HEK293 (cell line): ENCODE data around the gene OR51S1.

Source experiments
- CTCF ChIA-PET: fragments of 350-600 bp; formaldehyde crosslinking; extraction: SDS; loops from one replicate; lab custom pipeline; 2021; ENCODE audit warnings: antibody characterized with exemption; lab: Yijun Ruan, JAX
- POLR2A ChIA-PET: fragments of 300-600 bp; formaldehyde crosslinking; extraction: SDS; loops from one replicate; lab custom pipeline; 2020; ENCODE audit warnings: antibody characterized with exemption, inconsistent platforms; lab: Yijun Ruan, JAX
- H3K27ac ChIP-seq: fragments of 200-500 bp; sonication (Bioruptor generic); 2 replicates; pipeline ENCODE4 v1.5.1; 2014; ENCODE audit warnings: low read depth, low read length, control low read depth, inconsistent platforms; ENCODE audit errors: extremely low read depth
- H3K36me3 ChIP-seq, 2 experiments: fragments of 200-500 bp in 1 of 2; sonication (Bioruptor generic) in 1 of 2; 1 replicate in 1 of 2; 2 replicates in 1 of 2; pipeline ENCODE4 v1.5.1; 2014 to 2017; ENCODE audit warnings: inconsistent platforms in 2 of 2, low read length in 2 of 2; ENCODE audit not compliant: control insufficient read depth in 2 of 2, insufficient read depth in 1 of 2
- H3K4me1 ChIP-seq: fragments of 200-500 bp; sonication (Bioruptor generic); 2 replicates; pipeline ENCODE4 v1.5.1; 2014; ENCODE audit warnings: mild to moderate bottlenecking, low read length, inconsistent platforms; ENCODE audit not compliant: control insufficient read depth, insufficient read depth
- H3K4me3 ChIP-seq: 2 replicates; pipeline ENCODE4 v1.5.1; 2011; ENCODE audit warnings: low read depth, mild to moderate bottlenecking, control low read depth, low read length, moderate library complexity
- H3K9me3 ChIP-seq: fragments of 200-500 bp; sonication (Bioruptor generic); 2 replicates; pipeline ENCODE4 v1.5.1; 2014; ENCODE audit warnings: low read depth, low read length, inconsistent platforms; ENCODE audit not compliant: control insufficient read depth, insufficient read depth
- GLIS2 ChIP-seq: fragments of 450-650 bp; formaldehyde crosslinking; IDR thresholded peaks from 2 replicates; pipeline ENCODE4 v1.5.1; 2016; ENCODE audit warnings: missing biosample characterization, missing genetic modification characterization
- OSR2 ChIP-seq: fragments of 450-650 bp; formaldehyde crosslinking; IDR thresholded peaks from 2 replicates; pipeline ENCODE4 v1.5.1; 2016; ENCODE audit warnings: missing biosample characterization, missing genetic modification characterization
- ZBTB7A ChIP-seq: fragments of 450-650 bp; formaldehyde crosslinking; IDR thresholded peaks from 2 replicates; pipeline ENCODE4 v1.5.1; 2016; ENCODE audit warnings: low read depth, missing biosample characterization, missing genetic modification characterization
- ZFP41 ChIP-seq: fragments of 450-650 bp; formaldehyde crosslinking; IDR thresholded peaks from 2 replicates; pipeline ENCODE4 v1.5.1; 2016; ENCODE audit warnings: missing biosample characterization, missing genetic modification characterization, borderline replicate concordance
- ZNF146 ChIP-seq: fragments of 450-650 bp; formaldehyde crosslinking; IDR thresholded peaks from 2 replicates; pipeline ENCODE4 v1.5.1; 2016; ENCODE audit warnings: missing biosample characterization, missing genetic modification characterization
- ZNF169 ChIP-seq: fragments of 450-650 bp; formaldehyde crosslinking; IDR thresholded peaks from 2 replicates; pipeline ENCODE4 v1.5.1; 2016; ENCODE audit warnings: missing biosample characterization, missing genetic modification characterization
- ZNF211 ChIP-seq: fragments of 450-650 bp; formaldehyde crosslinking; IDR thresholded peaks from 2 replicates; pipeline ENCODE4 v1.5.1; 2016; ENCODE audit warnings: low read depth, missing biosample characterization, missing genetic modification characterization
- ZNF341 ChIP-seq: fragments of 450-650 bp; formaldehyde crosslinking; IDR thresholded peaks from 2 replicates; pipeline ENCODE4; 2016; ENCODE audit warnings: low read depth, missing biosample characterization, missing genetic modification characterization
- ZNF350 ChIP-seq: fragments of 450-650 bp; formaldehyde crosslinking; IDR thresholded peaks from 2 replicates; pipeline ENCODE4 v1.5.0; 2017; ENCODE audit warnings: missing biosample characterization, mild to moderate bottlenecking, missing genetic modification characterization
- ZNF426 ChIP-seq: fragments of 450-650 bp; formaldehyde crosslinking; IDR thresholded peaks from 2 replicates; pipeline ENCODE4 v1.5.1; 2017; ENCODE audit warnings: missing biosample characterization, missing genetic modification characterization, mild to moderate bottlenecking, inconsistent platforms, moderate library complexity
- ZNF510 ChIP-seq: fragments of 450-650 bp; formaldehyde crosslinking; IDR thresholded peaks from 2 replicates; pipeline ENCODE4 v1.5.1; 2018; ENCODE audit warnings: mild to moderate bottlenecking, missing genetic modification characterization, missing biosample characterization; ENCODE audit not compliant: insufficient replicate concordance
- ZNF629 ChIP-seq: fragments of 450-650 bp; formaldehyde crosslinking; IDR thresholded peaks from 2 replicates; pipeline ENCODE4 v1.5.1; 2017; ENCODE audit warnings: missing biosample characterization, missing genetic modification characterization
- ZNF701 ChIP-seq: fragments of 450-650 bp; formaldehyde crosslinking; IDR thresholded peaks from 2 replicates; pipeline ENCODE4 v1.5.1; 2016; ENCODE audit warnings: missing biosample characterization, missing genetic modification characterization
- ZNF843 ChIP-seq: fragments of 450-650 bp; formaldehyde crosslinking; IDR thresholded peaks from 2 replicates; pipeline ENCODE4 v1.5.1; 2016; ENCODE audit warnings: missing biosample characterization, missing genetic modification characterization
- ZSCAN30 ChIP-seq: fragments of 450-650 bp; IDR thresholded peaks from 2 replicates; pipeline ENCODE4 v1.5.1; 2018; ENCODE audit warnings: missing biosample characterization, mild to moderate bottlenecking, missing genetic modification characterization, moderate library complexity
- TF ChIP-seq, protein P1 (sequence below): fragments of 450-650 bp; formaldehyde crosslinking; IDR thresholded peaks from 2 replicates; pipeline ENCODE4; 2016; ENCODE audit warnings: missing biosample characterization, missing genetic modification characterization
- TF ChIP-seq, protein P2 (sequence below): fragments of 450-650 bp; formaldehyde crosslinking; conservative IDR thresholded peaks from 2 replicates; pipeline ENCODE4 v1.5.1; 2016; ENCODE audit warnings: low read depth, missing biosample characterization, missing genetic modification characterization
- TF ChIP-seq, protein P3 (sequence below): fragments of 450-650 bp; formaldehyde crosslinking; IDR thresholded peaks from 2 replicates; pipeline ENCODE4 v1.5.1; 2017; ENCODE audit warnings: missing biosample characterization, missing genetic modification characterization
- TF ChIP-seq, protein P4 (sequence below): fragments of 450-650 bp; formaldehyde crosslinking; IDR thresholded peaks from 2 replicates; pipeline ENCODE4 v1.5.1; 2016; ENCODE audit warnings: missing biosample characterization, missing genetic modification characterization
- TF ChIP-seq, protein P5 (sequence below): fragments of 450-650 bp; formaldehyde crosslinking; IDR thresholded peaks from 2 replicates; pipeline ENCODE4 v1.5.1; 2016; ENCODE audit warnings: missing biosample characterization, missing genetic modification characterization

Gene OR51S1

DNA sequence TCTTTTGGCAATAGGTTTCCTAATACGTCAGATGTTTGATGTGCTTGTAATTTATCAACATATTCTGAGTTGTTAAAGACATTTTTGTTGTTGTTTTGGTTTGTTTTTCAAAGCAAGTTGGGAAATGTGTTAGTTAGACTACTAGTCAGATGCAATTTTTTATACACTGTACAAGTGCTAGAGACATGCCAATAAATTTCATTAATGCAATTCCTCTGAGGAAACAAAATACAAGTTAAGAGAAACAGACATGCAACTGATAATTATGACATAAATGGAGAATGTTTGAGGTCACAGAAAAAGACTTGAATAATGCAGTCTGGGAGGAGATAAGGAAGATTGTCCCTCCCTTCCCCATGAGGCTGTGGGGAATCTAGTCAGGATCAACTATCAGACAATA, 38.6 kb upstream of the OR51S1 start:
- Histone ChIP-seq H3K4me3 (no peak overlapping the region), H3K36me3 (no peaks in the 10 kb centered on the region), H3K9me3 (no peaks in the 10 kb centered on the region), H3K4me1 (no peaks in the 10 kb centered on the region), H3K27ac (no peak overlapping the region)
- POLR2A ChIA-PET, result no interaction called here
- TF ChIP-seq ZNF629 (tag by site-specific recombination), result no peak
- no peak for TF ChIP-seq ZNF350 (tag by site-specific recombination)
- no peak for TF ChIP-seq ZFP41
- no peak for TF ChIP-seq GLIS2 (tag by site-specific recombination)
- TF ChIP-seq ZNF426 (tag by site-specific recombination), result no peak
- no peak for TF ChIP-seq ZNF341 (tag by site-specific recombination)
- CTCF ChIA-PET, result no interaction called here

DNA sequence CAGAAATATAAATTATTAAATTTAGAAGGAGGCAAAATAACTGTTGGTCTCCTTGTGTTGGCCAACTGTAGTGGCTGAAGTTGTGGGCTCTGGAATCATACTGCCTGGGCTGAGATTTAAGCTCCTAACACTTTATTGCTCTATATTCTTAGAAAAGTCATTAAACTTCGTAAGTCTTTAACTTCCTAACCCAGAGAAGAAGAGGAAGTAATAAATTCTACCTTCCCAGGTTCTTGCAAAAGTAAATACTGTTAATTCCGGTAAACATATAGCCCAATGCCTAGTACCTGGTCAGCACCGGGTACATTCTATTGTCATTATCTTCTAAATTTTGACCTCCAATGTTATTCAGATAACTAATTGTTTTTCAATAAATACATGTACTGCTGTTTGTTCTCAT, 37.2 kb upstream of the OR51S1 start:
- TF ChIP-seq, protein P1, sequence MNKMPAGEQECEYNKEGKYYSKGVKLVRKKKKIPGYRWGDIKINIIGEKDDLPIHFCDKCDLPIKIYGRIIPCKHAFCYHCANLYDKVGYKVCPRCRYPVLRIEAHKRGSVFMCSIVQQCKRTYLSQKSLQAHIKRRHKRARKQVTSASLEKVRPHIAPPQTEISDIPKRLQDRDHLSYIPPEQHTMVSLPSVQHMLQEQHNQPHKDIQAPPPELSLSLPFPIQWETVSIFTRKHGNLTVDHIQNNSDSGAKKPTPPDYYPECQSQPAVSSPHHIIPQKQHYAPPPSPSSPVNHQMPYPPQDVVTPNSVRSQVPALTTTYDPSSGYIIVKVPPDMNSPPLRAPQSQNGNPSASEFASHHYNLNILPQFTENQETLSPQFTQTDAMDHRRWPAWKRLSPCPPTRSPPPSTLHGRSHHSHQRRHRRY, result no peak
- TF ChIP-seq ZNF211 (tag by site-specific recombination) (no peak), ZBTB7A (tag by site-specific recombination) (no peak), ZNF843 (no peak), ZNF629 (tag by site-specific recombination) (no peak), ZSCAN30 (tag by site-specific recombination) (no peak), ZNF146 (tag by site-specific recombination) (no peak)
- TF ChIP-seq, protein P2, sequence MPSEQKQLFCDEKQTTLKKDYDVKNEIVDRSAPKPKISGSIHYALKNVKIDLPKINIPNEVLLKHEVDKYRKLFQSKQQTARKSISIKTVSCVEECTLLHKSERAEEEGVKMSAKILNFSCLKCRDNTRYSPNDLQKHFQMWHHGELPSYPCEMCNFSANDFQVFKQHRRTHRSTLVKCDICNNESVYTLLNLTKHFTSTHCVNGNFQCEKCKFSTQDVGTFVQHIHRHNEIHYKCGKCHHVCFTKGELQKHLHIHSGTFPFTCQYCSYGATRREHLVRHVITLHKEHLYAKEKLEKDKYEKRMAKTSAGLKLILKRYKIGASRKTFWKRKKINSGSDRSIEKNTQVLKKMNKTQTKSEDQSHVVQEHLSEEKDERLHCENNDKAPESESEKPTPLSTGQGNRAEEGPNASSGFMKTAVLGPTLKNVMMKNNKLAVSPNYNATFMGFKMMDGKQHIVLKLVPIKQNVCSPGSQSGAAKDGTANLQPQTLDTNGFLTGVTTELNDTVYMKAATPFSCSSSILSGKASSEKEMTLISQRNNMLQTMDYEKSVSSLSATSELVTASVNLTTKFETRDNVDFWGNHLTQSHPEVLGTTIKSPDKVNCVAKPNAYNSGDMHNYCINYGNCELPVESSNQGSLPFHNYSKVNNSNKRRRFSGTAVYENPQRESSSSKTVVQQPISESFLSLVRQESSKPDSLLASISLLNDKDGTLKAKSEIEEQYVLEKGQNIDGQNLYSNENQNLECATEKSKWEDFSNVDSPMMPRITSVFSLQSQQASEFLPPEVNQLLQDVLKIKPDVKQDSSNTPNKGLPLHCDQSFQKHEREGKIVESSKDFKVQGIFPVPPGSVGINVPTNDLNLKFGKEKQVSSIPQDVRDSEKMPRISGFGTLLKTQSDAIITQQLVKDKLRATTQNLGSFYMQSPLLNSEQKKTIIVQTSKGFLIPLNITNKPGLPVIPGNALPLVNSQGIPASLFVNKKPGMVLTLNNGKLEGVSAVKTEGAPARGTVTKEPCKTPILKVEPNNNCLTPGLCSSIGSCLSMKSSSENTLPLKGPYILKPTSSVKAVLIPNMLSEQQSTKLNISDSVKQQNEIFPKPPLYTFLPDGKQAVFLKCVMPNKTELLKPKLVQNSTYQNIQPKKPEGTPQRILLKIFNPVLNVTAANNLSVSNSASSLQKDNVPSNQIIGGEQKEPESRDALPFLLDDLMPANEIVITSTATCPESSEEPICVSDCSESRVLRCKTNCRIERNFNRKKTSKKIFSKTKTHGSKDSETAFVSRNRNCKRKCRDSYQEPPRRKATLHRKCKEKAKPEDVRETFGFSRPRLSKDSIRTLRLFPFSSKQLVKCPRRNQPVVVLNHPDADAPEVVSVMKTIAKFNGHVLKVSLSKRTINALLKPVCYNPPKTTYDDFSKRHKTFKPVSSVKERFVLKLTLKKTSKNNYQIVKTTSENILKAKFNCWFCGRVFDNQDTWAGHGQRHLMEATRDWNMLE, result no peak
- TF ChIP-seq, all 188 proteins: peak for 0
- CTCF ChIA-PET, result no interaction called here
- POLR2A ChIA-PET, result no interaction called here
- Histone ChIP-seq H3K36me3 (no peaks in the 10 kb centered on the region), H3K4me3 (no peak overlapping the region), H3K9me3 (no peaks in the 10 kb centered on the region), H3K4me1 (no peaks in the 10 kb centered on the region), H3K27ac (no peak overlapping the region)

DNA sequence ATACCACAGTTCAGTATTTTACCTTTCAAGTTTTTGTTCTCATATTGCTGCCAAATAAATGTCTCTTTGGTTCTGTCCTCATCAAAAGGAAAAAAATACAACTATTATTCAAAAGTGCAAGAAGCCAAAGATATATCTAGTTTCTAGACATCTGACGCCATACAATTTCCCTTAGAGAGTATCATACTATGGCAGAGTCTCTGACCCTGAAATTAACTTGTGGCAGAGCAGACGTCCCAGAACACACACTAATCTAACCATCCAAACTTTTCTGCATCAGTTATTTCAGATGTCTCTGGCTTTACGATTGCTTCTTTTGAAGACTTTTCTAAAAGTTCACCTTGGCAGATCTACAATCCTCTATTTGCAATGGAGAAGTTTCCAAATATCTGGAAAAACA, 35.4 kb upstream of the OR51S1 start:
- Histone ChIP-seq H3K9me3 (no peaks in the 10 kb centered on the region), H3K4me3 (no peak overlapping the region), H3K27ac (no peak overlapping the region), H3K36me3 (no peaks in the 10 kb centered on the region), H3K4me1 (no peaks in the 10 kb centered on the region)
- POLR2A ChIA-PET, result no interaction called here
- CTCF ChIA-PET, result no interaction called here
- TF ChIP-seq, protein P3, sequence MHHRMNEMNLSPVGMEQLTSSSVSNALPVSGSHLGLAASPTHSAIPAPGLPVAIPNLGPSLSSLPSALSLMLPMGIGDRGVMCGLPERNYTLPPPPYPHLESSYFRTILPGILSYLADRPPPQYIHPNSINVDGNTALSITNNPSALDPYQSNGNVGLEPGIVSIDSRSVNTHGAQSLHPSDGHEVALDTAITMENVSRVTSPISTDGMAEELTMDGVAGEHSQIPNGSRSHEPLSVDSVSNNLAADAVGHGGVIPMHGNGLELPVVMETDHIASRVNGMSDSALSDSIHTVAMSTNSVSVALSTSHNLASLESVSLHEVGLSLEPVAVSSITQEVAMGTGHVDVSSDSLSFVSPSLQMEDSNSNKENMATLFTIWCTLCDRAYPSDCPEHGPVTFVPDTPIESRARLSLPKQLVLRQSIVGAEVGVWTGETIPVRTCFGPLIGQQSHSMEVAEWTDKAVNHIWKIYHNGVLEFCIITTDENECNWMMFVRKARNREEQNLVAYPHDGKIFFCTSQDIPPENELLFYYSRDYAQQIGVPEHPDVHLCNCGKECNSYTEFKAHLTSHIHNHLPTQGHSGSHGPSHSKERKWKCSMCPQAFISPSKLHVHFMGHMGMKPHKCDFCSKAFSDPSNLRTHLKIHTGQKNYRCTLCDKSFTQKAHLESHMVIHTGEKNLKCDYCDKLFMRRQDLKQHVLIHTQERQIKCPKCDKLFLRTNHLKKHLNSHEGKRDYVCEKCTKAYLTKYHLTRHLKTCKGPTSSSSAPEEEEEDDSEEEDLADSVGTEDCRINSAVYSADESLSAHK, result no peak
- TF ChIP-seq ZNF211 (tag by site-specific recombination) (no peak), ZNF426 (tag by site-specific recombination) (no peak), ZNF510 (tag by site-specific recombination) (no peak), ZNF701 (tag by site-specific recombination) (no peak), OSR2 (tag by site-specific recombination) (no peak), ZNF169 (tag by site-specific recombination) (no peak)
- TF ChIP-seq, protein P4, sequence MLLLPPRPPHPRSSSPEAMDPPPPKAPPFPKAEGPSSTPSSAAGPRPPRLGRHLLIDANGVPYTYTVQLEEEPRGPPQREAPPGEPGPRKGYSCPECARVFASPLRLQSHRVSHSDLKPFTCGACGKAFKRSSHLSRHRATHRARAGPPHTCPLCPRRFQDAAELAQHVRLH (tag by site-specific recombination), result no peak
- TF ChIP-seq, protein P5, sequence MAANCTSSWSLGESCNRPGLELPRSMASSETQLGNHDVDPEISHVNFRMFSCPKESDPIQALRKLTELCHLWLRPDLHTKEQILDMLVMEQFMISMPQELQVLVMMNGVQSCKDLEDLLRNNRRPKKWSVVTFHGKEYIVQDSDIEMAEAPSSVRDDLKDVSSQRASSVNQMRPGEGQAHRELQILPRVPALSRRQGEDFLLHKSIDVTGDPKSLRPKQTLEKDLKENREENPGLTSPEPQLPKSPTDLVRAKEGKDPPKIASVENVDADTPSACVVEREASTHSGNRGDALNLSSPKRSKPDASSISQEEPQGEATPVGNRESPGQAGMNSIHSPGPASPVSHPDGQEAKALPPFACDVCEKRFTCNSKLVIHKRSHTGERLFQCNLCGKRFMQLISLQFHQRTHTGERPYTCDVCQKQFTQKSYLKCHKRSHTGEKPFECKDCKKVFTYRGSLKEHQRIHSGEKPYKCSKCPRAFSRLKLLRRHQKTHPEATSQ (tag by site-specific recombination), result no peak
